ENCODE measurements around the gene TGFBRAP1. TPM values are rescaled to one million over a fixed set of nuclear protein-coding genes. Genes with fewer than 3 reads are reported as not detected.

The TGFBRAP1 gene
- total RNA-seq, 3 donors from 2014 or later (not counting 1 experiment from before 2014, with no cell fraction given), result 22.7 to 31.8 (median 27.7) TPM

GRCh38 chr2:105315314-105315713, 14.2 kb downstream of the TGFBRAP1 start:
- no peaks in the 10 kb centered on the region for H3K4me1 ChIP-seq (ENCODE audit: control insufficient read depth, insufficient read depth, low read length)
- H3K27me3 ChIP-seq (ENCODE audit: control insufficient read depth, insufficient read depth, low read length), result no peaks in the 10 kb centered on the region
- 60% methylated on average over 1 of the region's 3 CpGs for WGBS (ENCODE audit: insufficient coverage)
- no peaks in the 10 kb centered on the region for H3K9me3 Mint-ChIP-seq
- DNase-seq, result no peak
- H3K27me3 Mint-ChIP-seq (ENCODE audit: low read depth in 2 of 2), result no peaks in the 10 kb centered on the region
- H3K9me3 ChIP-seq (ENCODE audit: control insufficient read depth, insufficient read depth, low read length), result no peaks in the 10 kb centered on the region
- H3K36me3 Mint-ChIP-seq, result no peaks in the 10 kb centered on the region
- H3K27ac ChIP-seq (ENCODE audit: low read length), result no peak overlapping the region
- TF ChIP-seq CTCF (IDR thresholded peaks at IDR 0.05), result no peak
- intact Hi-C loops (cut with micrococcal nuclease), result no loop called here
- peaks cover 14 to 29% of the 10 kb centered on the region in 2 donors for H3K4me1 Mint-ChIP-seq
- no peak overlapping the region for H3K27ac Mint-ChIP-seq
- no peak overlapping the region for H3K4me3 Mint-ChIP-seq
- ATAC-seq, result no peak
- H3K4me3 ChIP-seq (ENCODE audit: low read length), result no peak overlapping the region
- no peaks in the 10 kb centered on the region for H3K36me3 ChIP-seq (ENCODE audit: control insufficient read depth, insufficient read depth, low read length)

- no peaks in the 10 kb centered on the region for H3K4me1 ChIP-seq (ENCODE audit: control insufficient read depth, insufficient read depth, low read length)
- Mint-ChIP-seq H3K9me3 (no peaks in the 10 kb centered on the region), H3K27me3 (ENCODE audit: low read depth in 2 of 2) (no peaks in the 10 kb centered on the region), H3K27ac (no peak overlapping the region), H3K4me1 (peaks cover 13 to 29% of the 10 kb centered on the region in 2 donors), H3K4me3 (no peak overlapping the region), H3K36me3 (no peaks in the 10 kb centered on the region)
- intact Hi-C loops (cut with micrococcal nuclease), result no loop called here
- H3K27ac ChIP-seq (ENCODE audit: low read length), result no peak overlapping the region
- TF ChIP-seq CTCF (IDR thresholded peaks at IDR 0.05), result no peak
- H3K27me3 ChIP-seq (ENCODE audit: control insufficient read depth, insufficient read depth, low read length), result no peaks in the 10 kb centered on the region
- no peaks in the 10 kb centered on the region for H3K9me3 ChIP-seq (ENCODE audit: control insufficient read depth, insufficient read depth, low read length)
- H3K4me3 ChIP-seq (ENCODE audit: low read length), result no peak overlapping the region
- H3K36me3 ChIP-seq (ENCODE audit: control insufficient read depth, insufficient read depth, low read length), result no peaks in the 10 kb centered on the region
- ATAC-seq, result no peak
- DNase-seq, result no peak
Measured at GRCh38 chr2:105313877-105314276, 15.7 kb downstream of the TGFBRAP1 start.

GRCh38 chr2:105309147-105309545, 20.4 kb downstream of the TGFBRAP1 start:
- H3K27ac ChIP-seq (ENCODE audit: low read length), result no peak overlapping the region
- DNase-seq, result no peak
- peaks cover 3% of the 10 kb centered on the region for H3K4me1 ChIP-seq (ENCODE audit: control insufficient read depth, insufficient read depth, low read length)
- no peak overlapping the region for H3K4me3 ChIP-seq (ENCODE audit: low read length)
- peaks cover 13% of the 10 kb centered on the region for H3K36me3 ChIP-seq (ENCODE audit: control insufficient read depth, insufficient read depth, low read length)
- no peaks in the 10 kb centered on the region for H3K27me3 ChIP-seq (ENCODE audit: control insufficient read depth, insufficient read depth, low read length)
- Mint-ChIP-seq H3K9me3 (no peaks in the 10 kb centered on the region), H3K36me3 (no peaks in the 10 kb centered on the region), H3K27ac (peak overlapping the region in 1 of 2 donors; percentile 46), H3K4me3 (no peak overlapping the region), H3K4me1 (peaks cover 23 to 34% of the 10 kb centered on the region in 2 donors), H3K27me3 (ENCODE audit: low read depth in 2 of 2) (no peaks in the 10 kb centered on the region)
- ATAC-seq, result no peak
- 78% methylated on average over 4 of the region's 4 CpGs for WGBS (ENCODE audit: insufficient coverage)
- intact Hi-C loops (cut with micrococcal nuclease), result no loop called here
- no peaks in the 10 kb centered on the region for H3K9me3 ChIP-seq (ENCODE audit: control insufficient read depth, insufficient read depth, low read length)
- TF ChIP-seq CTCF (IDR thresholded peaks at IDR 0.05), result no peak

GRCh38 chr2:105308382-105309146, 21.0 kb downstream of the TGFBRAP1 start:
- intact Hi-C loops (cut with micrococcal nuclease), result no loop called here
- no peaks in the 10 kb centered on the region for H3K27me3 ChIP-seq (ENCODE audit: control insufficient read depth, insufficient read depth, low read length)
- DNase-seq (no peak), ATAC-seq (no peak)
- no peak overlapping the region for H3K4me3 ChIP-seq (ENCODE audit: low read length)
- no peaks in the 10 kb centered on the region for H3K9me3 ChIP-seq (ENCODE audit: control insufficient read depth, insufficient read depth, low read length)
- Mint-ChIP-seq H3K9me3 (no peaks in the 10 kb centered on the region), H3K27me3 (ENCODE audit: low read depth in 2 of 2) (no peaks in the 10 kb centered on the region), H3K36me3 (no peaks in the 10 kb centered on the region), H3K4me3 (no peak overlapping the region), H3K27ac (peak overlapping the region; percentile 46 to 77), H3K4me1 (peaks cover 27 to 32% of the 10 kb centered on the region in 2 donors)
- H3K36me3 ChIP-seq (ENCODE audit: control insufficient read depth, insufficient read depth, low read length), result peaks cover 14% of the 10 kb centered on the region
- no peak overlapping the region for H3K27ac ChIP-seq (ENCODE audit: low read length)
- 96% methylated on average over 15 of the region's 15 CpGs for WGBS (ENCODE audit: insufficient coverage)
- TF ChIP-seq CTCF (IDR thresholded peaks at IDR 0.05), result no peak
- peaks cover 3% of the 10 kb centered on the region for H3K4me1 ChIP-seq (ENCODE audit: control insufficient read depth, insufficient read depth, low read length)

Data from natural killer cell (primary cell).